NT2/D1 (cell line): ENCODE results near the gene MIX23.

Source experiments
- SUZ12 ChIP-seq: IDR thresholded peaks from 2 replicates; pipeline ENCODE4 v1.6.1; 2011; ENCODE audit not compliant: insufficient read length, insufficient read depth; ENCODE audit errors: extremely low read depth
- YY1 ChIP-seq: IDR thresholded peaks from 2 replicates; pipeline ENCODE4 v1.6.1; 2011; ENCODE audit not compliant: insufficient read length, insufficient read depth

- TF ChIP-seq YY1 (no peak), SUZ12 (no peak)
Observed at GRCh38 chr3:122322095-122323075, 60.6 kb downstream of the MIX23 start.
